Suprapubic skin (tissue), 4 donors: ENCODE data around the gene RHCG.

Experiments used
- CTCF ChIP-seq, 2 donors: fragments of 200-600 bp in 1 of 2; fragments of 450-650 bp in 1 of 2; sonication (generic) in 1 of 2; IDR thresholded peaks; one replicate each; pipeline ENCODE4 v1.5.1; 2016 to 2019; ENCODE audit warnings: antibody characterized with exemption in 2 of 2, mild to moderate bottlenecking in 1 of 2, moderate library complexity in 1 of 2
- EP300 ChIP-seq: sonication (generic); formaldehyde crosslinking; IDR thresholded peaks from one replicate; pipeline ENCODE4 v1.6.1; 2017; ENCODE audit warnings: antibody characterized with exemption
- POLR2A ChIP-seq, 2 donors: fragments of 450-650 bp; IDR thresholded peaks; one replicate each; pipeline ENCODE4 v1.6.1; 2017; ENCODE audit warnings: antibody characterized with exemption in 2 of 2, mild to moderate bottlenecking in 2 of 2, moderate library complexity in 2 of 2
- POLR2AphosphoS5 ChIP-seq, 3 donors: sonication (generic); formaldehyde crosslinking; IDR thresholded peaks; one replicate each; pipeline ENCODE4 v1.6.1; 2017; ENCODE audit warnings: antibody characterized with exemption in 3 of 3

- TF ChIP-seq CTCF (IDR thresholded peaks at IDR 0.05) (no peak), EP300 (no peak), POLR2A (IDR thresholded peaks at IDR 0.05) (no peak), POLR2AphosphoS5 (IDR thresholded peaks at IDR 0.05) (no peak)
These were observed 2.2 kb upstream of the RHCG start for GRCh38 chr15:89498574-89498906.
